SK-N-SH treated with all-trans-retinoic acid at 6 μM for 48 hours (cell line): Measurements from ENCODE around the gene PLCB4.

Experiments used
- ATAC-seq: fragments of 200-7000 bp; cut with Tn5 transposase; 3 replicates; pipeline ENCODE4 v1.9.1; 2020; ENCODE audit warnings: mild to moderate bottlenecking, moderate library complexity
- ARNTL ChIP-seq: fragments of 450-650 bp; formaldehyde crosslinking; IDR thresholded peaks from 2 replicates; pipeline ENCODE4 v1.5.0; 2020; ENCODE audit warnings: low read depth, mild to moderate bottlenecking, moderate library complexity, borderline replicate concordance
- BACH2 ChIP-seq: fragments of 250-450 bp; sonication (Bioruptor Pico); IDR thresholded peaks from 2 replicates; pipeline ENCODE4 v1.9.0; 2021; ENCODE audit warnings: mild to moderate bottlenecking, borderline replicate concordance
- CSDC2 ChIP-seq: fragments of 250-450 bp; sonication (Bioruptor Pico); IDR thresholded peaks from 2 replicates; pipeline ENCODE4 v1.5.0; 2020; ENCODE audit warnings: mild to moderate bottlenecking, moderate library complexity
- ESRRG ChIP-seq: fragments of 250-450 bp; sonication (Bioruptor Pico); IDR thresholded peaks from 2 replicates; pipeline ENCODE4 v1.6.1; 2021; ENCODE audit warnings: mild to moderate bottlenecking
- GLIS3 ChIP-seq: fragments of 250-450 bp; sonication (Bioruptor Pico); IDR thresholded peaks from 2 replicates; pipeline ENCODE4 v1.5.0; 2020; ENCODE audit warnings: mild to moderate bottlenecking, moderate library complexity
- ISL1 ChIP-seq: fragments of 250-450 bp; sonication (Bioruptor Pico); IDR thresholded peaks from 2 replicates; pipeline ENCODE4 v2.1.2; 2022; ENCODE audit warnings: mild to moderate bottlenecking, moderate library complexity
- OSR1 ChIP-seq: fragments of 250-450 bp; sonication (Bioruptor Pico); IDR thresholded peaks from 2 replicates; pipeline ENCODE4 v1.8.0; 2022; ENCODE audit warnings: moderate library complexity, mild to moderate bottlenecking, inconsistent platforms
- PPARA ChIP-seq: fragments of 250-450 bp; sonication (Bioruptor Pico); IDR thresholded peaks from 2 replicates; pipeline ENCODE4 v1.5.0; 2020; ENCODE audit warnings: mild to moderate bottlenecking, borderline replicate concordance
- RARB ChIP-seq: fragments of 250-450 bp; sonication (Bioruptor Pico); IDR thresholded peaks from 2 replicates; pipeline ENCODE4 v1.8.0; 2021; ENCODE audit warnings: mild to moderate bottlenecking, moderate library complexity
- SNAI2 ChIP-seq: fragments of 250-450 bp; sonication (Bioruptor Pico); IDR thresholded peaks from 2 replicates; pipeline ENCODE4 v1.5.0; 2020; ENCODE audit warnings: mild to moderate bottlenecking, moderate library complexity
- TCF4 ChIP-seq: fragments of 250-450 bp; sonication (Bioruptor Pico); IDR thresholded peaks from 2 replicates; pipeline ENCODE4 v1.8.0; 2021; ENCODE audit warnings: mild to moderate bottlenecking, moderate library complexity, borderline replicate concordance
- TOX ChIP-seq: fragments of 250-450 bp; sonication (Bioruptor Pico); IDR thresholded peaks from 2 replicates; pipeline ENCODE4 v1.8.0; 2021; ENCODE audit warnings: mild to moderate bottlenecking, moderate library complexity, borderline replicate concordance
- ZC3H10 ChIP-seq: fragments of 250-450 bp; sonication (Bioruptor Pico); IDR thresholded peaks from 2 replicates; pipeline ENCODE4 v1.5.1; 2021; ENCODE audit warnings: mild to moderate bottlenecking, moderate library complexity
- ZFP3 ChIP-seq: fragments of 250-450 bp; sonication (Bioruptor Pico); IDR thresholded peaks from 2 replicates; pipeline ENCODE4 v1.5.0; 2020; ENCODE audit warnings: mild to moderate bottlenecking, moderate library complexity
- ZFP30 ChIP-seq: fragments of 450-650 bp; formaldehyde crosslinking; IDR thresholded peaks from 2 replicates; pipeline ENCODE4 v1.5.0; 2022; ENCODE audit warnings: mild to moderate bottlenecking, moderate library complexity
- ZNF565 ChIP-seq: fragments of 450-650 bp; formaldehyde crosslinking; conservative IDR thresholded peaks from 2 replicates; pipeline ENCODE4 v1.5.0; 2020; ENCODE audit warnings: low read depth, mild to moderate bottlenecking, moderate library complexity
- ZNF70 ChIP-seq: fragments of 450-650 bp; formaldehyde crosslinking; IDR thresholded peaks from 2 replicates; pipeline ENCODE4 v1.5.0; 2020; ENCODE audit warnings: mild to moderate bottlenecking, moderate library complexity
- ZNF8 ChIP-seq: fragments of 450-650 bp; formaldehyde crosslinking; IDR thresholded peaks from 2 replicates; pipeline ENCODE4 v1.5.0; 2020; ENCODE audit warnings: mild to moderate bottlenecking, moderate library complexity
- TF ChIP-seq, protein P1 (sequence below): fragments of 250-450 bp; sonication (Bioruptor Pico); IDR thresholded peaks from 2 replicates; pipeline ENCODE4 v1.5.0; 2020; ENCODE audit warnings: mild to moderate bottlenecking, moderate library complexity
- TF ChIP-seq, protein P2 (sequence below): fragments of 250-450 bp; sonication (Bioruptor Pico); IDR thresholded peaks from 2 replicates; pipeline ENCODE4 v1.5.1; 2020; ENCODE audit warnings: low read depth, mild to moderate bottlenecking, moderate library complexity
- TF ChIP-seq, protein P3 (sequence below): fragments of 250-450 bp; sonication (Bioruptor Pico); IDR thresholded peaks from 2 replicates; pipeline ENCODE4 v1.8.0; 2020; ENCODE audit warnings: mild to moderate bottlenecking, moderate library complexity, borderline replicate concordance
- TF ChIP-seq, protein P4 (sequence below): fragments of 250-450 bp; sonication (Bioruptor Pico); IDR thresholded peaks from 2 replicates; pipeline ENCODE4 v1.8.0; 2021; ENCODE audit warnings: low read depth, mild to moderate bottlenecking, moderate library complexity, borderline replicate concordance

Gene PLCB4

DNA sequence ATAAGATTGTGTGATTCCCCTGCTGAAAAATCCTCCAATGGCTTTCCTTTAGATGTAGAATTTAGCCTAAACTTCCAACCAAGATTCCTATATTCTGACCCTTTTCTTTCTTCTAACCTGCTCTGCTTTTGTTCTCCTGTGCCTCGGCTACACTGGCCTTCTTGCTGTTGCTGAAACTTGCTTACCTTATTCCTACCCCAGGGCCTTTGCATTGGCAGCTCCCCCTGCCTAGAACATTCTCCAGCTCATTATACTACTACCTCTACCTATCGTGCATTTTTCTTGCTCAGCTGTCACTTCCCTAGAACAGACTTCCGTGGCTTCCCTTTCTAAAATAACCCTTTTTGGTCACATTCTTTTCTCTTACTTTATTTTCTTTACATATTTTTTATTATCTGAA lies 48.7 kb downstream of the PLCB4 start:
- TF ChIP-seq TOX (CRISPR knock-in tag) (no peak), SNAI2 (no peak)
- ATAC-seq = no peak

DNA sequence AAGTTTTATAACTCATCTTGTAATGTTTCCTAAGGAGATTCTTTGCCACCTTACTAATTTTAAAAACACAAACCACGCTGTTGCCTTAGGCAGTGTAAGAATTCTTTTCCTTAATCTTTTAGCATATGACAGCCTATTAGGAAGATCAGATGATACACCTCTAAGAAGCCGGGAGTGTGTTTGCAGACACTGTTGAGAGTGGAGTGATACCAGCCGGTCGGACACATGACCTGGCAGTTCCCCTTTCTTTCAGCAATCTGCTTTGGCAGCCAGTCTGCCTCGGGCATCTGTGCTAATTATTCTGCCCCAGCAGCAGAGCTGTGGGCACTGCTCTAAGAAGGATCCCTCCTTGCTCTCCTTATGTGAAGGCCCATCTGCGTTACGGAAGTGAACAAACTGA lies 50.9 kb downstream of the PLCB4 start:
- ATAC-seq = peak; percentile 49; the same call in 1 of the 3 replicates
- TF ChIP-seq TCF4 (CRISPR knock-in tag) = peak; percentile 16; the same call in 1 of the 2 replicates
- no peak for TF ChIP-seq ZC3H10
- TF ChIP-seq, all 23 proteins: peak for 1

DNA sequence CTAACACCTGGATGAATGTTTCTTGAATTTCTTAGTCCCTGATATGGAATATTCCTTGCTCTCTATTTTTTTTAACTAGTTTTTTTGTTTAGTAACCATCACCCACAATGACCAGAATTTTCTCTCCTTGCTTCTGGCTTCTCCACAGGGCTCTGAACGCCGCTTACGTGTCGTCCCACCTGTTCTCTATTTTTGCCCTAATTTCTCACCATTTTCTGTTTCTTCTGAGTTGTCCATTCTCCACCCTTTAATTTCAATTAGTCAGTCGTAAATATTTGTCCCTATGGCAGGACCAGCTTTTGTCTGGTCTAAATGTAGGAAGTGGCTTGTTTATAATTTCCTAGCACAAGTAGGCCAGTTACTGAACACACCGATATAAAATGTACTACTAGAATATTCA lies 52.3 kb downstream of the PLCB4 start:
- ATAC-seq = no peak
- TF ChIP-seq TCF4 (CRISPR knock-in tag) (no peak), RARB (CRISPR knock-in tag) (no peak), ARNTL (CRISPR knock-in tag) (no peak), CSDC2 (CRISPR knock-in tag) (no peak), ZNF70 (CRISPR knock-in tag) (no peak), ESRRG (CRISPR knock-in tag) (no peak), ZNF8 (CRISPR knock-in tag) (no peak), TOX (CRISPR knock-in tag) (no peak), ZNF565 (CRISPR knock-in tag) (no peak), PPARA (CRISPR knock-in tag) (no peak), GLIS3 (CRISPR knock-in tag) (no peak), OSR1 (CRISPR knock-in tag) (no peak), ZFP30 (no peak), ZFP3 (CRISPR knock-in tag) (no peak), BACH2 (no peak)
- TF ChIP-seq, protein P1, sequence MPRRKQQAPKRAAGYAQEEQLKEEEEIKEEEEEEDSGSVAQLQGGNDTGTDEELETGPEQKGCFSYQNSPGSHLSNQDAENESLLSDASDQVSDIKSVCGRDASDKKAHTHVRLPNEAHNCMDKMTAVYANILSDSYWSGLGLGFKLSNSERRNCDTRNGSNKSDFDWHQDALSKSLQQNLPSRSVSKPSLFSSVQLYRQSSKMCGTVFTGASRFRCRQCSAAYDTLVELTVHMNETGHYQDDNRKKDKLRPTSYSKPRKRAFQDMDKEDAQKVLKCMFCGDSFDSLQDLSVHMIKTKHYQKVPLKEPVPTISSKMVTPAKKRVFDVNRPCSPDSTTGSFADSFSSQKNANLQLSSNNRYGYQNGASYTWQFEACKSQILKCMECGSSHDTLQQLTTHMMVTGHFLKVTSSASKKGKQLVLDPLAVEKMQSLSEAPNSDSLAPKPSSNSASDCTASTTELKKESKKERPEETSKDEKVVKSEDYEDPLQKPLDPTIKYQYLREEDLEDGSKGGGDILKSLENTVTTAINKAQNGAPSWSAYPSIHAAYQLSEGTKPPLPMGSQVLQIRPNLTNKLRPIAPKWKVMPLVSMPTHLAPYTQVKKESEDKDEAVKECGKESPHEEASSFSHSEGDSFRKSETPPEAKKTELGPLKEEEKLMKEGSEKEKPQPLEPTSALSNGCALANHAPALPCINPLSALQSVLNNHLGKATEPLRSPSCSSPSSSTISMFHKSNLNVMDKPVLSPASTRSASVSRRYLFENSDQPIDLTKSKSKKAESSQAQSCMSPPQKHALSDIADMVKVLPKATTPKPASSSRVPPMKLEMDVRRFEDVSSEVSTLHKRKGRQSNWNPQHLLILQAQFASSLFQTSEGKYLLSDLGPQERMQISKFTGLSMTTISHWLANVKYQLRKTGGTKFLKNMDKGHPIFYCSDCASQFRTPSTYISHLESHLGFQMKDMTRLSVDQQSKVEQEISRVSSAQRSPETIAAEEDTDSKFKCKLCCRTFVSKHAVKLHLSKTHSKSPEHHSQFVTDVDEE (CRISPR knock-in tag) = no peak
- TF ChIP-seq, protein P2, sequence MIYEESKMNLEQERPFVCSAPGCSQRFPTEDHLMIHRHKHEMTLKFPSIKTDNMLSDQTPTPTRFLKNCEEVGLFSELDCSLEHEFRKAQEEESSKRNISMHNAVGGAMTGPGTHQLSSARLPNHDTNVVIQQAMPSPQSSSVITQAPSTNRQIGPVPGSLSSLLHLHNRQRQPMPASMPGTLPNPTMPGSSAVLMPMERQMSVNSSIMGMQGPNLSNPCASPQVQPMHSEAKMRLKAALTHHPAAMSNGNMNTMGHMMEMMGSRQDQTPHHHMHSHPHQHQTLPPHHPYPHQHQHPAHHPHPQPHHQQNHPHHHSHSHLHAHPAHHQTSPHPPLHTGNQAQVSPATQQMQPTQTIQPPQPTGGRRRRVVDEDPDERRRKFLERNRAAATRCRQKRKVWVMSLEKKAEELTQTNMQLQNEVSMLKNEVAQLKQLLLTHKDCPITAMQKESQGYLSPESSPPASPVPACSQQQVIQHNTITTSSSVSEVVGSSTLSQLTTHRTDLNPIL = no peak
- TF ChIP-seq, protein P3, sequence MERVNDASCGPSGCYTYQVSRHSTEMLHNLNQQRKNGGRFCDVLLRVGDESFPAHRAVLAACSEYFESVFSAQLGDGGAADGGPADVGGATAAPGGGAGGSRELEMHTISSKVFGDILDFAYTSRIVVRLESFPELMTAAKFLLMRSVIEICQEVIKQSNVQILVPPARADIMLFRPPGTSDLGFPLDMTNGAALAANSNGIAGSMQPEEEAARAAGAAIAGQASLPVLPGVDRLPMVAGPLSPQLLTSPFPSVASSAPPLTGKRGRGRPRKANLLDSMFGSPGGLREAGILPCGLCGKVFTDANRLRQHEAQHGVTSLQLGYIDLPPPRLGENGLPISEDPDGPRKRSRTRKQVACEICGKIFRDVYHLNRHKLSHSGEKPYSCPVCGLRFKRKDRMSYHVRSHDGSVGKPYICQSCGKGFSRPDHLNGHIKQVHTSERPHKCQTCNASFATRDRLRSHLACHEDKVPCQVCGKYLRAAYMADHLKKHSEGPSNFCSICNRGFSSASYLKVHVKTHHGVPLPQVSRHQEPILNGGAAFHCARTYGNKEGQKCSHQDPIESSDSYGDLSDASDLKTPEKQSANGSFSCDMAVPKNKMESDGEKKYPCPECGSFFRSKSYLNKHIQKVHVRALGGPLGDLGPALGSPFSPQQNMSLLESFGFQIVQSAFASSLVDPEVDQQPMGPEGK (CRISPR knock-in tag) = no peak

DNA sequence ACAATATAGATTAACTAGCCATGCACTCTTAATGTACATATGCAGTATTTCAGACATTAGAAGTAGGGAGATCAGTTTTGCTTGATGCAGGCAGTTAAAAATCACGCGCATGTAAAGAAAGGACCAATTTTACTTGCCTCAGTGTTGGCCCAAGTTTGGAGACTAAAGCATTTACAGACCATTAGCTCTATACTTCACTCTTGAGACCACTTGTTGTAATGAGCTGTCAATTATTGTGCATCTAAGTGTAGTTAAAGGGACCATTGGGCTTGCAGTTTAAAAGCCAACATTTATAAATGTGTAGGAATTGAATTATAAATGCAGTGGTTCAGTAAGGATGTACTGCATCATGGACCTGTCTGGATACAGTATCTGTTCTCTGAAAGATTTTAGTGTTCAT lies 53.7 kb downstream of the PLCB4 start:
- no peak for TF ChIP-seq ZFP30
- TF ChIP-seq CSDC2 (CRISPR knock-in tag) = no peak
- TF ChIP-seq TOX (CRISPR knock-in tag) = no peak
- TF ChIP-seq ZFP3 (CRISPR knock-in tag) = no peak
- TF ChIP-seq TCF4 (CRISPR knock-in tag) = no peak
- no peak for TF ChIP-seq ZNF8 (CRISPR knock-in tag)
- no peak for TF ChIP-seq PPARA (CRISPR knock-in tag)
- no peak for TF ChIP-seq ZC3H10
- no peak for TF ChIP-seq ZNF565 (CRISPR knock-in tag)
- TF ChIP-seq RARB (CRISPR knock-in tag) = no peak
- no peak for TF ChIP-seq OSR1 (CRISPR knock-in tag)
- no peak for TF ChIP-seq BACH2
- TF ChIP-seq, protein P2 = no peak
- TF ChIP-seq GLIS3 (CRISPR knock-in tag) = no peak
- no peak for TF ChIP-seq ISL1 (CRISPR knock-in tag)
- TF ChIP-seq ZNF70 (CRISPR knock-in tag) = no peak
- TF ChIP-seq, protein P4, sequence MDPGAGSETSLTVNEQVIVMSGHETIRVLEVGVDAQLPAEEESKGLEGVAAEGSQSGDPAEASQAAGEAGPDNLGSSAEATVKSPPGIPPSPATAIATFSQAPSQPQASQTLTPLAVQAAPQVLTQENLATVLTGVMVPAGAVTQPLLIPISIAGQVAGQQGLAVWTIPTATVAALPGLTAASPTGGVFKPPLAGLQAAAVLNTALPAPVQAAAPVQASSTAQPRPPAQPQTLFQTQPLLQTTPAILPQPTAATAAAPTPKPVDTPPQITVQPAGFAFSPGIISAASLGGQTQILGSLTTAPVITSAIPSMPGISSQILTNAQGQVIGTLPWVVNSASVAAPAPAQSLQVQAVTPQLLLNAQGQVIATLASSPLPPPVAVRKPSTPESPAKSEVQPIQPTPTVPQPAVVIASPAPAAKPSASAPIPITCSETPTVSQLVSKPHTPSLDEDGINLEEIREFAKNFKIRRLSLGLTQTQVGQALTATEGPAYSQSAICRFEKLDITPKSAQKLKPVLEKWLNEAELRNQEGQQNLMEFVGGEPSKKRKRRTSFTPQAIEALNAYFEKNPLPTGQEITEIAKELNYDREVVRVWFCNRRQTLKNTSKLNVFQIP = no peak
- TF ChIP-seq, protein P1 (CRISPR knock-in tag) = no peak
- ATAC-seq = no peak
